ENCODE results near the gene ICAM3.

ICAM3 gene

DNA sequence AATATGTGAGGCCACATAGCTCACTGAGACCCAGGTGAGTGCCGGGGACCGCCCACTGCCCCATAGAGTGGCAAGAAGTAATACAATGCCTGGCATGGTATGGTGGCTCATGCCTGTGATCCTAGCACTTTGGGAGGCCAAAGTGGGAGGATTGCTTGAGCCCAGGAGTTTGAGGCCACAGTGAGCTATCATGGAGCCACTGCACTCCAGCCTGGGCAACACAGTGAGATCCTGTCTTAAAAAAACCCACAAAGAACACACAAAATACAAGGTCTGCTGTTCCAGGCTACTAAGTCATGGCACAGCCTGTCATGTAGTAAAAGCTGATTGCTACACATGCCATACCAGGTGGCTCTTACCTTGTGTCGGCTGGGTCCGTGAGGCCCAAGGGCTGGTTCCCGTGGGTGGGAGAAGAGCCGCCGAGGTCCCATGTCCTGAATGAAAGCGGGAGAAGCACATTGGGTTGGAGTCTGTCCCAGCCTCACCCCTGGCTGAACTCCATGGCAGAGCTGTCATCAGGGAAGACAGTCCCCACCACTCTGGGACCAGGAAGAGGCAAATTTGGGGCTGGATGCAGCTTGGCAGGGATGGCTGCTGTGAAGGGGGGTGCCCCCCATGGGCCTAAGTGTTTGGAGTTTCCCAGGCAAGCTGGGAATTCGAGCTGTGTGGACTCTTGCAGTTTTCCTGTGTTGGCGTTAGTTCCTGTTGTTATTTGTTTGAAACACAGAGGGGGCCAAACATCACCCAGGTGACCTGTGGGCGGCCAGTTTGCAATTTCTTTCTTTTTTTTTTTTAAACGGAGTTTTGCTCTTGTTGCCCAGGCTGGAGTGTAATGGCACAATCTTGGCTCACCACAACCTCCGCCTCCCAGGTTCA lies 20.4 kb downstream of the ICAM3 start:
- no peak for DNase-seq

DNA sequence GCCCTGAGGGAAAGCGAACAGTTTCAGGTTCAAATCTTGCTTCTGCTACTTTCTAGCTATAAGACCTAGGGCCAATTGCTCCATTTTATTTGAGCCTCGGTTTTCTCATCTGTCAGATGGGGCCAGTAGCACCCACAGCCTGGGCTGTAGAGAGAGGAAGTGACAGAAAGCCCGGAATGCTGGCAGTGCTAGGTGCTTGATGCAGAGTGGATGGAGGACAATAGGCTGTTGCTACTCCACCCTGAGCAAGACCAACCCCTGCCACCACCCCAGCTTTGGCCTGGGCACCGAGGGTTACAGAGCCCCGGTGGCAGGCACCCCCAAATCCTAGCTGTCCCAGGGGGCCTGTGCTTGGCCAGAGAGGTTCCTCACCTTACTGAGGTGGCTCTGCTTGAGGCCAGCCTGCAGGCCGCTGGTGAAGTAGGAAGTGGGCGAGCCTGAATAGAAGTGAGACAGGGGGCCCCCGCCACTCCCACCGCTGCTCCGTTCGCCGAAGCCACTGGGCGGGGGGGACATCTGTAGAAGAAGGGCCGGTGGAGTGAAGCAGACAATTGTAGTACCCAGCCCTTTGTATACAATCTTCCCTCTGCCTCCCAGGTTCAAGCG lies 21.5 kb downstream of the ICAM3 start:
- DNase-seq, result no peak

DNA sequence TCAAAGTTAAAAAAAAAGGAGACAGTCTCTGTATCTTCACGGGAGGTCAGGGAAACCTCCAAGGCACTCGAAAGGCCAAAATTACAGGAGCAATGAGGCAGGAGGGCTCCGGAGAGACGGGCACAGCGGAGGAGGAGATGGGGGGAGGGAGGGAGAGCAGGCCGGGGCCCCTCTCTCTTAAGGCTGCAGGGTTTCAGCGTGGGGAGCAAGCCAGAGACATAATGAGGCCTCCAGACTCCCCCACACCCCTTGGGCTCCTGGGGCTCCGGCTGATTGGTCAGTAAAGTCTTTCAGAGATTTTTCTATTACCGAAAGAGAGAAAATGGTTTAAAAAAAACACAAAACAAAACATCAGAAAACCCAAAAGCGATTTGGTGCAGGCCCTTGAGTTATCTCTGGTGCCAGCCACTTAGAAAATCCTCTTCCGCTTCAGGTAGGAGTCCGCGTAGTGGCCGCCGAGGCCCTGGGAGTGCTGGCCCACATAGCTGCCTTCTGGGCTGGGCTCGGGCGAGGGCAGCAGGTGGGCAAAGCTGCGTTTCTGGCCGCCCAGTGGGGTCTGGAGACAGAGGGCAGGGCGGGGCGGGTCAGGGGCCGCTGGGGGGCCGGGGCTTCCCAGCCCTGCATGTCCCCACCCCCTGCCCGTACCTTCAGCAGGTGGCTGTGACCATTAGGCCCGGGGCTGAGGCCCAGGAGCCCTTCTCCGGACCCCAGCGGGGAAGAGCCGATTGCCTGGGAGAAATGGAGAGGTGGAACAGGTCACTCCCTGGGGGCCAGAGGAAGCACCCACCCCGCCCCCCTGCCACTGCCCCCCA lies 22.2 kb downstream of the ICAM3 start:
- DNase-seq, result no peak

DNA sequence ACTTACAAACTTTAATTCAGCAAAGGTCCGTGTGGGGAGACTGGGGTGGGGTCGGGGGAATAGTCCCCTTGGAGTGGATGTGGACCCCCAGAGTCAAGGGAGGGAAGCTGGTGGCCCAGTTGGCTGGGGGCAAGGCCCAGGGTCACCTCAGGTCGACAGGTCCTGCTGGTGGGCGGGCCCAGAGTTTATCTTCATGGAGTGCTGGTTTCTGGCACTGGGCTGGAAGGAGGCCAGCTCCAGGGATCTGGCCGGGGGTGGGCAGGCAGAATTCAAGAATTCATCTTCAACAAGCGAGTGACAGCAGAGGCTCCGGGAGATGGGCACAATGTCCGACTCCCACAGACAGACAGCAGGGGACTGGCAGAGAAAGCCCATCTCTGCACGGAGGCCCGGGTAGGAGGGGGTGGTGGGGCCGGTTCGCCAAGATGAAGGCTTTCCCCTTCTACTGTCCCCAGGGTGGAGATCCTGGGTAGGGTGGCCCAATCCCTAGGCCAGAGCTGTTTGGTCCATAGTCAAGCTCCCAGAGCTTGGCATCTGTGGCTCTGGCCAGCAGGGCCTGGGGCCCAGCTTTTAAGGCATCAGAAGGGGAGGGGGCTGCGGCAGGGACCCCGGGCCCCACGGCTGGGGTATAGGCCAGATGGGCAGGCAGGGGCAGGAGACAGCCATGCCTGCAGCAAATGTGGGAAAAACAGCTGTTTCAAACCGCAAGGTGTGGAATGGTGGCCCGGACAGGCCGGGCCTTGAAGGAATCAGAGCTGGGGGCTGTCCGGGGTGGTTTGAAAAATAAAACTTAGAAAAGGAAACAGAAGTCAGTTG lies 23.0 kb downstream of the ICAM3 start:
- DNase-seq, result peak in 1 of 6 experiments; percentile 33

DNA sequence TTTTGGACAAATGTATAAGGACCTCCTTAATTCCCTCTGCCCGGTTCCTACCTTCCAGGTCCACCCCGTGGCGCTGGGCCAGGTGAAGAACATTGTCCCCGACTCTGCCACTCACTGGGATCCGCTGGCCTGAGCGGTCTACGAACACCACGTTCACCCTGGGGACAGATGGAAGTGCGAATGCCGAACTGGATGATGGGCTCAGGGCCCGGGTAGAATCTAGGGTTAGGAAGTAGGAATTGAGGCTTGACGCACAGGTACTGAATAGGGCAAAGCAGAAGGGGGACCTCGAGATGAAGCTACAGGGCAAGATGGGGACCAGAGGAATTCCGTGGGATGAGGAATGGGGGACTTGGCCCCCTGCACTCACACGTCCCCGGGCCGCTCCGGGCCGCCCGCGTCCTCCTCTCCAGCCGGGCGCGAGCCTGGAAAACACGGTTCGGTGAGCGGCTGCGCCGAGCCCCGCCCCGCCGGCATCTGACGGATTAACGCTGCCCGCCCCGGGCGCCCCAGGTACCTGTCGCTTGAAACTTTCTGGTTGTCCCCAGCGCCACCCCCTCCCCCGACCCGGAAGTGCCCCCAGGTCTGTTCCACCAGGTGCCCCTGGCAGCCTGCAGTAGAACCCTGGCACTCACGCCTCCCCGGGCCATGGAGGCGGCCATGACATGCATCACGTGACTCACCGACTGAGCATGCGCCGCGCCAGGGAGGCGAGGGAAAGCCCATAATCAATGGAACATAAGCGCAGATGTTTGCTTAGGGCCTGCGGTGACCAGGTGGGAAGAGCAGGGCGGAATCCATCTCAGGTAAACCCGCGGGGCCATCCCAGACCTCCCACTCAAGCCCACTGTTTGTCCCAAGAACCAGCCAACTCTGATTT lies 23.8 kb downstream of the ICAM3 start, which contains the start of gene FDX2:
Gene FDX2 (minus strand): TSS at position 681 of the 880 bp plus-strand sequence. CDS start 19 bp downstream, at position 662.
- DNase-seq, result peak; percentile 66 to 91 (median 86)

DNA sequence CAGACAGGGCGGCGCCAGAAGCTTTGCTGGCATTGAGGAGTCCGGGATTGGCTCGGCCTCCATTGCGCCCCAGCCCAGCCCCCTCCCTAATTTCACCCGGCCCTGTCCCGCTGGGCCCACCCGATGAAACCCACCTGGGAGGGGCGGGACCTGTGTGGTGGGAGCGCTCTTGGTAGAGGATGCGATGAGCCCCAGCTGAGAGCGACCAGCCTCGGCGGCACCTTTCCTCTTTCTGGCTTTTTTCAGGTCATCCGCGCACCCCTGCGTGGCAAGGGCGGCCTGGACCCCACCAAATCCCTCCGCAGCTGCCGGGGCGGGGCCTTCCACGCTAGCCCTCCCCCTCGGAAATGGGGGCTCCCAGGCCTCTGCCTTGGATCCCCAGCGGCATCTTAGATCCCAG lies 30.0 kb downstream of the ICAM3 start, which contains the start of gene ZGLP1:
Gene ZGLP1 (minus strand): TSS at position 393 of the 400 bp plus-strand sequence.
- DNase-seq, result no peak

DNA sequence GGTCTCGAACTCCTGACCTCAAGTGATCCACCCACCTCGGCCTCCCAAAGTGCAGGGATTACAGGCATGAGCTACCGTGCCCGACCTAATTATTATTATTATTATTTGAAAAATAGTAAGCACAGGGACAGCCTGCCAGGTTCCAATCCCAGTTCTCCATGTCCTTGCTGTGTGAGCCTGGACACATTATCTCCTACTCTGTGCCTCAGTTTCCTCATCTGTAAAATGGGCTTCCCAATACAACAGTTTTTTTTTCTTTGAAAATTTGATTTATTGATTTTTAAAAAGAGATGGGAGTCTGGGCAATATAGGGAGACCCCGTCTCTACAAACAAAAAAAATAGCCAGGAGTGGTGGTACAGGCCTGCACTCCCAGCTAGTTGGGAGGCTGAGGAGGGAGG lies 33.1 kb downstream of the ICAM3 start:
- no peak for DNase-seq

DNA sequence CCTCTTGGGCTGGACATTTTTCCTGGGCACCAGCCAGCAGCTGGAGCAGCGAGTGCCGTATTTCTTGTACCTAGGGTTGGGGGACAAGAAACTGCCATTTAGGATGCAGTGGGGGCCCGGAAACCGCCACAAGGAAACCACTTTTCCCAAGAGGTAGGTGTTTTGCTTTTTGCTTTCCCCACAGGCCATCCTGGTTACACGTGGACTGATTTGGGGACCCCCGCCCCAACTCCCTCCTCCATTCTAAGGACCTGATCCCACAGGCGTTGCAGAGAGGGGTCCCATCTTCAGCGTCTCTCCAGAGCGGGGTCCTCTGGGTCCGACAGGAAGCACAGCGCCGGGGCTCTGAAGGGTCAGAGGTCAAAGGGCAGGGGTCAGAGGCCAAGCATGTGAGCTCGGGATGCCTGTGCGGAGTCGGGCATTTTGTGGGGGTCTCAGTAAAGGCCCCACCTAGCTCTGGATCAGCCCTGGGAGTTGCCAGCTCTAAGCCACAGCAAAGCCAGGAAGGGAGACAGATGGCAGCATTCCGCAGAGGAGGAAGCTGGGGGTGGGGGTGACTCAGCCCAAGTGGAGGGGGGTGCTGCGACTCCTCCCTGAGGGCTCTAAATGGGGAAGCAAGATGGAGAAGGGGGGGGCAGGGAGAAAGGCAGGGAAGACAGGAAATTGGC lies 34.2 kb downstream of the ICAM3 start:
- no peak for DNase-seq

DNA sequence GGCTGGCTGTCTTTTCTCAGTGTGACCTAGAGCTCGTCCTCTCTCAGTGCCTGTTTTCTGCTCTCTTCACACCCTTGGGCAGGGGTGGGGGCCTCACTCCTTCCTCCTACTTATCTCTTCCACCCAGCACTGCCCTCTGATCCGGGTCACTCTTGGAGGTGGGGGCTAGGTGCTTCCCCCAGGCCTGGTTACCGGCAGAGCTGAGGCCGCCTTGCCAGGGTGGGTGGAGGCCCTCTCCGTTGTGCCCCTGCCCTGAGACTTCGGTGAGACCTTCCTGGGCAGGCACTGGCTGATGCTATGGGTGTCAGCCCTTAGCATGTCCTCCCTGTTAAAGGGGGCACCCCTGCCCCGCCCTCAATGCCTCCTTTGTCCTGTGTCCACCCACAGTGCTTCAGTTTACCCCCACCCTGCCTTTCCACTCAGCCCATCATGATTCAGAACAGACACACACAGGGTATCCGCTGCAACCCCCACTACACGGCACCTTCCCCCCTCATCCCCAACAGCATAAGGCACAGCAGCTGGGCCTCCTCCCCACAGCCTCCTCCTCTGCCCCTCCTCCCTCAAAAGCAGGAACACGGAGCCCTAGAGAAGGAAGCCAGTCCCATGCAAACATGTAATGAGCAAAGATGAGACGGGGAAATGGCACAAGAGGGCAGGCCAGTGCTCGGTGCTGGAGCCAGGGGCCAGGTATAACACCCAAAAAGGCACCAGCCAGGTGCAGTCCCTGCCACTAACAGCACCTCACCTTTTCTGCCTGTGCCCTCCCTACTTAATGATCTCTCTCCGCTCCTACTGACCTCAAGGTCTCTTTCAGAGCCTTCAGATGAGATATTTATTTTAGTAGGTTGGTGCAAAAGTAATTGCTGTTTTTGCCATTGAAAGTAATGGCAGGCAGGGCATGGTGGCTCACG lies 39.6 kb downstream of the ICAM3 start:
- DNase-seq, result no peak

DNA sequence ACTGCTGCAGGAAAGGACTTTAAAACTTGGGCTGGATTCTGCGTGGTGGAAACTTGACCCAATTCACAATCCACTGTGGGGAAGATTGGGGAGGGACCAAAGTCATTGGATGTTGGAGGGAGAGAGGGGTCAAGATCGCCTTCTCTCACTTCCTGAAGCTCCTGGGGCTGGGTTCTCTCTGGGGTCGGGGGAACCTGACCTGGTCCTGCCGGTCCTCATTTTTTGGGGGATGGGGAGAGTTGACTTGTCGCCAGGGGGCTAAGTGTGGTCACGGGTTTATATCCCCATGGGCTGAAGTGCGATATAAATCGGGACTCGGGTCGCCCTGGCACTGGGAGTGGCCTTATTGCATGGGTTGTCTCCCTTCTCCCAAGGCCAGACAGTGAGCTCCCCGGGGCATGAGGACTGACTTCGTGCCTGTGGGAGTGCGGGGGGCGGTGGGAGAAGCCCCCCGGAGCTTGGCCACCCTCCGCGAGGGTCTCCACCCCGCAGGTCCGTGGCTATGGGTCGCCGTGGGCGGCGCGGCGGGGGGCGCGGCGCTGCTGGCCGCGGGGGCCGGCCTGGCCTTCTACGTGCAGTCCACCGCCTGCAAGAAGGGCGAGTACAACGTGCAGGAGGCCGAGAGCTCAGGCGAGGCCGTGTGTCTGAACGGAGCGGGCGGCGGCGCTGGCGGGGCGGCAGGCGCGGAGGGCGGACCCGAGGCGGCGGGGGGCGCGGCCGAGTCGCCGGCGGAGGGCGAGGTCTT lies 43.4 kb downstream of the ICAM3 start:
- no peak for DNase-seq

DNA sequence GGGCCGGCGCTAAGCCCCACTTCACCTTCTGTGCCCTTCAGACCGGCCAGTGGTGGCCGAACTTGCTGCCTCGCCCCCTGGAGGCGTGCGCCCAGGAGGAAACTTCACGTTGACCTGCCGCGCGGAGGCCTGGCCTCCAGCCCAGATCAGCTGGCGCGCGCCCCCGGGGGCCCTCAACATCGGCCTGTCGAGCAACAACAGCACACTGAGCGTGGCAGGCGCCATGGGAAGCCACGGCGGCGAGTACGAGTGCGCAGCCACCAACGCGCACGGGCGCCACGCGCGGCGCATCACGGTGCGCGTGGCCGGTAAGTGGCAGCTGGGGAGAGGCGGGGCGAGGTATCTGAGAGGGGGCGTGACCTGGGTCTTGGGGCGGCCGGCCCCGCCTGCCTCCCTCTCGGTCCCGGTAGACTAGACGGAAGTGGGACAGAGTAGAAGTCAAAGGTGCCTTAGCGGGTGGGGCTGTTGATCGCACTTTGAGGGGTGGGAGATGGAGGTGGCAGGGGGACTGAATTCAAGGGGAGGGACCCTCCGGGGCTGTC lies 44.0 kb downstream of the ICAM3 start:
- DNase-seq, result peak; percentile 33 to 64 (median 56)

DNA sequence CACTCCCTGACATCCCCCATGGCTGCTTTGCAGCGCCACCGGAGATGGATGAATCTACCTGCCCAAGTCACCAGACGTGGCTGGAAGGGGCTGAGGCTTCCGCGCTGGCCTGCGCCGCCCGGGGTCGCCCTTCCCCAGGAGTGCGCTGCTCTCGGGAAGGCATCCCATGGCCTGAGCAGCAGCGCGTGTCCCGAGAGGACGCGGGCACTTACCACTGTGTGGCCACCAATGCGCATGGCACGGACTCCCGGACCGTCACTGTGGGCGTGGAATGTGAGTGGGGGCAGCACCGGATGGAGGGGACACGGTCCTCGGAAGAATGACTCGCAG lies 45.1 kb downstream of the ICAM3 start:
- no peak for DNase-seq

DNA sequence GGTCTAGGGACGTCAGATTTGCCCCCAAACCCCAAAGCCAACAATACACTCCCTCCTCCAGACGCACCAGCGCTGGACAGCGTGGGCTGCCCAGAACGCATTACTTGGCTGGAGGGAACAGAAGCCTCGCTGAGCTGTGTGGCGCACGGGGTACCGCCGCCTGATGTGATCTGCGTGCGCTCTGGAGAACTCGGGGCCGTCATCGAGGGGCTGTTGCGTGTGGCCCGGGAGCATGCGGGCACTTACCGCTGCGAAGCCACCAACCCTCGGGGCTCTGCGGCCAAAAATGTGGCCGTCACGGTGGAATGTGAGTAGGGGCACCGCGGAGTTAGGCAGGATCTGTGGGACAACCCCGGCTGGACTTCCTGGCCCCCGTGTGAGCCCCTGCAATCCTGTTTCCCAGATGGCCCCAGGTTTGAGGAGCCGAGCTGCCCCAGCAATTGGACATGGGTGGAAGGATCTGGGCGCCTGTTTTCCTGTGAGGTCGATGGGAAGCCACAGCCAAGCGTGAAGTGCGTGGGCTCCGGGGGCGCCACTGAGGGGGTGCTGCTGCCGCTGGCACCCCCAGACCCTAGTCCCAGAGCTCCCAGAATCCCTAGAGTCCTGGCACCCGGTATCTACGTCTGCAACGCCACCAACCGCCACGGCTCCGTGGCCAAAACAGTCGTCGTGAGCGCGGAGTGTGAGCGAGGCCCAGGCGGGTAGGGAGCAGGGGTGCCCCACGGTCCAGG lies 45.6 kb downstream of the ICAM3 start:
- no peak for DNase-seq

DNA sequence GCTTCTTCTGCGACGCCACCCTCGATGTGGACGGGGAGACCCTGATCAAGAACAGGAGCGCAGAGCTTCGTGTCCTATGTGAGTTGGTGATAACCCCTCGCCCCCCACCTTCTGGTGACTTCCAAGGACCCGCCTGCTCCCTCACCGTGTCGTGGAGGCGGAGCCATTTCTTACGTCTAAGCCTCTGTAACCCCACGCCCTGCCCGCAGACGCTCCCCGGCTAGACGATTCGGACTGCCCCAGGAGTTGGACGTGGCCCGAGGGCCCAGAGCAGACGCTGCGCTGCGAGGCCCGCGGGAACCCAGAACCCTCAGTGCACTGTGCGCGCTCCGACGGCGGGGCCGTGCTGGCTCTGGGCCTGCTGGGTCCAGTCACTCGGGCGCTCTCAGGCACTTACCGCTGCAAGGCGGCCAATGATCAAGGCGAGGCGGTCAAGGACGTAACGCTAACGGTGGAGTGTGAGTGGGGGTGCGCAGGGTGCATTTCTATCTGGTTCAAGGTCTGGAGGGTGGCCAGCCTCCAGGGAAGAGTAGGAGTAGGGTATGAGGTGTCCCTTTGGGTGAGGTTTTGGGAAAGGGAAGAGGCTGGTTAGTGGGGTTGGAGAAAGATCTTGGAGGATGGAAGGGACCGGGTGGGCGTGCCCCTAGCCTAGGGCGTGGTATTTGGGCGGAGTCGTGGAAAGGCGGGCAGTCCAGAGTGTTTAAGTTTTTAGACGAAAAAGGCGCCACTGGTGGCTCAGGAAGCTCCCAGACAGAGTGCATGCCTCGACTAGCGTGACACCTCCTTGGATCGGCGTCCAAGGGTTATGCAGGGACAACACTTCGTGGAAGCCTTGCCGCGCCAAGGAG lies 46.4 kb downstream of the ICAM3 start:
- peak in 1 of 6 experiments; percentile 16 for DNase-seq

DNA sequence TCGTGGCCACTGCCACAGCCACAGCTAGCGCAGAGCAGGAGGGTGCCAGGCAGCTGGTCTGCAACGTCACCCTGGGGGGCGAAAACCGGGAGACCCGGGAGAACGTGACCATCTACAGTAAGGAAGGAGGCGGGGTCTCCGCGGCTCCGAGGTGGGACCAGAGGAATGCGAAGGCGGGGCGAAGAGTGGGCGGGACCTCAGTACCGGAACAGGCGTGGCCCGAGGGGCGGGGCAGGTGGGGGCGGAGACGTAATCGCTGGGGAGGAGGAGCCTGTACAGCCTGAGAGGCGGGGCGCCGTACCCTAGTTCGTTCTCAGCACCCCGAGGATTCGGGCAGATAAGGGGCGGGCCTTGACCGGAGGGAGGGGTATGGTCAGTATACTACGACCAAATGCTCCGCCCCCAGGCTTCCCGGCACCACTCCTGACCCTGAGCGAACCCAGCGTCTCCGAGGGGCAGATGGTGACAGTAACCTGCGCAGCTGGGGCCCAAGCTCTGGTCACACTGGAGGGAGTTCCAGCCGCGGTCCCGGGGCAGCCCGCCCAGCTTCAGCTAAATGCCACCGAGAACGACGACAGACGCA lies 47.1 kb downstream of the ICAM3 start:
- peak; percentile 16 to 62 (median 54) for DNase-seq

DNA sequence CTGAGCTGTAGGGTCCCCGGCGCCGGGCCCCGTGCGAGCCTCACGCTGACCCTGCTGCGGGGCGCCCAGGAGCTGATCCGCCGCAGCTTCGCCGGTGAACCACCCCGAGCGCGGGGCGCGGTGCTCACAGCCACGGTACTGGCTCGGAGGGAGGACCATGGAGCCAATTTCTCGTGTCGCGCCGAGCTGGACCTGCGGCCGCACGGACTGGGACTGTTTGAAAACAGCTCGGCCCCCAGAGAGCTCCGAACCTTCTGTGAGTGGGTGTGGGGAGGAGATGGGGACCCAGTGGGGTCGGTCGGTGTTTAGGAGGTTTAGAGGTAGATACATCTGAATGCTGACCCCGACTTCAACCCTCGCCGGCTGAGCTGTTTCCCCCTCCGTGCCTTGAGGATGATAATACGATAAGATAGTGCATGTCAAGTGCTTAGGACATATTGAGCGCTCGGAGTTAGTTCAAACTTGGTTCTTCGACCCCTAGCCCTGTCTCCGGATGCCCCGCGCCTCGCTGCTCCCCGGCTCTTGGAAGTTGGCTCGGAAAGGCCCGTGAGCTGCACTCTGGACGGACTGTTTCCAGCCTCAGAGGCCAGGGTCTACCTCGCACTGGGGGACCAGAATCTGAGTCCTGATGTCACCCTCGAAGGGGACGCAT lies 47.7 kb downstream of the ICAM3 start:
- DNase-seq, result peak in 3 of 6 experiments; percentile 32 to 62 (median 34)

All from stimulated activated naive CD4-positive, alpha-beta T cell (primary cell).